H1 (cell line): ENCODE data around the gene MUC2. TPM values are rescaled to one million over a fixed set of nuclear protein-coding genes. Genes with fewer than 3 reads are reported as not detected.
A peak's percentile ranks its signal among the peaks of the same experiment; 100 is the strongest.

ENCODE experiments used
- CTCF ChIA-PET: fragments of 300-600 bp; sonication (Branson Sonifier 250); formaldehyde crosslinking; loops from one replicate; lab custom pipeline; 2021; ENCODE audit not compliant: partially characterized antibody; lab: Charles Lee
- POLR2A ChIA-PET: fragments of 300-600 bp; sonication (Branson Sonifier 250); formaldehyde crosslinking; loops from one replicate; lab custom pipeline; 2021; ENCODE audit warnings: inconsistent platforms; ENCODE audit not compliant: partially characterized antibody; lab: Charles Lee
- DNase-seq, 2 experiments: peaks; one replicate each; pipeline versions ENCODE4 v3.0.0 to v3.0.0-alpha.2; 2010 to 2022; ENCODE audit warnings: low spot score in 2 of 2, low read depth in 1 of 2, mixed read lengths in 1 of 2
- FAIRE-seq: peaks from 2 replicates; lab custom pipeline; 2011; peaks lifted over from hg19 to GRCh38; lab: Jason Lieb, UNC
- H2AFZ ChIP-seq: 2 replicates; pipeline ENCODE4 v1.8.1; 2012; ENCODE audit warnings: low read length, inconsistent platforms
- H2AK5ac ChIP-seq: 2 replicates; pipeline ENCODE4 v1.6.1; 2013; ENCODE audit warnings: low read depth, low read length
- H2BK120ac ChIP-seq: replicated peaks from 2 replicates; pipeline ENCODE3; 2013; ENCODE audit warnings: low read depth, low read length, inconsistent platforms
- H2BK12ac ChIP-seq: 2 replicates; pipeline ENCODE4 v1.6.1; 2013; ENCODE audit warnings: low read depth, low read length
- H2BK15ac ChIP-seq: 2 replicates; pipeline ENCODE4 v1.6.1; 2013; ENCODE audit warnings: low read length
- H2BK20ac ChIP-seq: 2 replicates; pipeline ENCODE4 v1.6.1; 2013; ENCODE audit warnings: low read length
- H2BK5ac ChIP-seq: 2 replicates; pipeline ENCODE4 v1.6.1; 2013; ENCODE audit warnings: low read depth, low read length
- H3K14ac ChIP-seq: 2 replicates; pipeline ENCODE4 v1.6.1; 2013; ENCODE audit warnings: inconsistent platforms; ENCODE audit not compliant: insufficient read length
- H3K18ac ChIP-seq: 2 replicates; pipeline ENCODE4 v1.6.1; 2013; ENCODE audit warnings: low read length; ENCODE audit errors: extremely low read depth
- H3K23ac ChIP-seq: 2 replicates; pipeline ENCODE4 v1.6.1; 2013; ENCODE audit warnings: inconsistent platforms; ENCODE audit not compliant: insufficient read length
- H3K23me2 ChIP-seq: 2 replicates; pipeline ENCODE4 v1.6.1; 2013; ENCODE audit warnings: low read depth, low read length
- H3K27ac ChIP-seq: 2 replicates; pipeline ENCODE4 v1.6.1; 2011; ENCODE audit warnings: low read depth, low read length, inconsistent platforms
- H3K27me3 ChIP-seq, 4 experiments: replicated peaks in 1 of 4; 1 replicate in 1 of 4; 2 replicates in 3 of 4; pipeline versions ENCODE4 v1.6.1 to v1.8.1; 2011 to 2013; ENCODE audit warnings: low read length in 3 of 4, mild to moderate bottlenecking in 3 of 4, inconsistent platforms in 2 of 4, mixed read lengths in 2 of 4, moderate library complexity in 1 of 4; ENCODE audit not compliant: control insufficient read depth in 3 of 4, insufficient read depth in 3 of 4; ENCODE audit errors: extremely low read depth in 1 of 4
- H3K36me3 ChIP-seq, 4 experiments: 2 replicates each; pipeline versions ENCODE4 v1.6.1 to v1.8.1; 2011 to 2013; ENCODE audit warnings: mild to moderate bottlenecking in 4 of 4, low read length in 3 of 4, moderate library complexity in 2 of 4, control low read depth in 1 of 4, inconsistent platforms in 1 of 4; ENCODE audit not compliant: insufficient read depth in 4 of 4, control insufficient read depth in 2 of 4
- H3K4ac ChIP-seq: replicated peaks from 2 replicates; pipeline ENCODE3; 2013; ENCODE audit warnings: low read length, low read depth, mixed read lengths, inconsistent platforms; ENCODE audit not compliant: insufficient read length
- H3K4me1 ChIP-seq, 4 experiments: replicated peaks in 1 of 4; 1 replicate in 1 of 4; 2 replicates in 3 of 4; pipeline versions ENCODE4 v1.6.1 to v1.8.1; 2011 to 2013; ENCODE audit warnings: low read length in 3 of 4, inconsistent platforms in 2 of 4, mixed read lengths in 1 of 4; ENCODE audit not compliant: insufficient read depth in 4 of 4, control insufficient read depth in 3 of 4
- H3K4me2 ChIP-seq, 2 experiments: 2 replicates each; pipeline versions ENCODE4 v1.6.1 to v1.8.1; 2011 to 2013; ENCODE audit warnings: low read depth in 2 of 2, low read length in 2 of 2, control low read depth in 1 of 2, inconsistent platforms in 1 of 2, mild to moderate bottlenecking in 1 of 2; ENCODE audit not compliant: insufficient read depth in 1 of 2
- H3K4me3 ChIP-seq, 4 experiments: fragments of 200-600, 300-600 bp in 1 of 4; sonication (generic), shearing (Covaris generic), sonication (Bioruptor Twin) in 1 of 4; 2 replicates each; pipeline versions ENCODE4 v1.5.1 to v1.8.1; 2011 to 2016; ENCODE audit warnings: low read length in 4 of 4, low read depth in 3 of 4, control low read depth in 2 of 4, inconsistent platforms in 2 of 4, mild to moderate bottlenecking in 2 of 4, mixed read lengths in 1 of 4, moderate library complexity in 1 of 4; ENCODE audit not compliant: insufficient read depth in 2 of 4; ENCODE audit errors: extremely low read depth in 1 of 4
- H3K56ac ChIP-seq: replicated peaks from 2 replicates; pipeline ENCODE3; 2013; ENCODE audit warnings: low read depth, mild to moderate bottlenecking, mixed read lengths, low read length, inconsistent platforms; ENCODE audit not compliant: insufficient read length
- H3K79me1 ChIP-seq: 2 replicates; pipeline ENCODE4 v1.6.1; 2013; ENCODE audit warnings: low read depth, low read length, control low read depth
- H3K79me2 ChIP-seq, 2 experiments: 2 replicates each; pipeline versions ENCODE4 v1.6.1 to v1.8.1; 2012 to 2013; ENCODE audit warnings: low read length in 2 of 2, mild to moderate bottlenecking in 2 of 2, inconsistent platforms in 1 of 2; ENCODE audit not compliant: insufficient read depth in 2 of 2, control insufficient read depth in 1 of 2
- H3K9ac ChIP-seq, 4 experiments: replicated peaks in 1 of 4; 1 replicate in 1 of 4; 2 replicates in 3 of 4; pipeline versions ENCODE4 v1.6.1 to v1.8.1; 2011 to 2013; ENCODE audit warnings: low read depth in 3 of 4, low read length in 3 of 4, control low read depth in 2 of 4, mild to moderate bottlenecking in 2 of 4, moderate library complexity in 2 of 4, inconsistent platforms in 1 of 4; ENCODE audit errors: extremely low read depth in 1 of 4
- H3K9me3 ChIP-seq, 2 experiments: 2 replicates each; pipeline versions ENCODE4 v1.6.1 to v1.8.1; 2012 to 2013; ENCODE audit warnings: mild to moderate bottlenecking in 2 of 2, moderate library complexity in 2 of 2, control low read depth in 1 of 2, inconsistent platforms in 1 of 2, low read depth in 1 of 2, low read length in 1 of 2, mixed read lengths in 1 of 2; ENCODE audit not compliant: insufficient read depth in 2 of 2
- H4K20me1 ChIP-seq, 2 experiments: replicated peaks in 1 of 2; 2 replicates each; pipeline versions ENCODE3 to v1.8.1; 2011 to 2013; ENCODE audit warnings: inconsistent platforms in 2 of 2, low read length in 2 of 2, mild to moderate bottlenecking in 1 of 2; ENCODE audit not compliant: insufficient read depth in 2 of 2, control insufficient read depth in 1 of 2
- H4K5ac ChIP-seq: 2 replicates; pipeline ENCODE4 v1.6.1; 2013; ENCODE audit warnings: low read length, low read depth, mixed read lengths, inconsistent platforms; ENCODE audit not compliant: insufficient read length
- H4K8ac ChIP-seq: 2 replicates; pipeline ENCODE4 v1.8.0; 2013; ENCODE audit warnings: mild to moderate bottlenecking, moderate library complexity, low read length, inconsistent platforms; ENCODE audit not compliant: insufficient read depth; ENCODE audit errors: extremely low read depth
- H4K91ac ChIP-seq: replicated peaks from 2 replicates; pipeline ENCODE3; 2013; ENCODE audit warnings: low read length, mixed read lengths, inconsistent platforms; ENCODE audit not compliant: insufficient read length
- CBX5 ChIP-seq: fragments of 300-800, 300-1000 bp; sonication (generic); IDR thresholded peaks from 2 replicates; pipeline ENCODE4 v1.7.1; 2016; ENCODE audit warnings: antibody characterized with exemption, low read length, low read depth
- EZH2 ChIP-seq: fragments of 200-600 bp; sonication (generic); IDR thresholded peaks from 2 replicates; pipeline ENCODE4 v1.7.1; 2012; ENCODE audit warnings: low read depth, mild to moderate bottlenecking, moderate library complexity, low read length, inconsistent platforms; ENCODE audit not compliant: severe bottlenecking
- GABPA ChIP-seq: IDR thresholded peaks from 2 replicates; pipeline ENCODE4 v1.6.1; 2011; ENCODE audit warnings: mild to moderate bottlenecking, low read length, moderate library complexity, borderline replicate concordance; ENCODE audit not compliant: insufficient read depth
- HDAC6 ChIP-seq: IDR thresholded peaks from one replicate; pipeline ENCODE4 v1.7.1; 2012; ENCODE audit warnings: low read depth, mild to moderate bottlenecking, inconsistent platforms, low read length, moderate library complexity
- TEAD4 ChIP-seq: IDR thresholded peaks from 2 replicates; pipeline ENCODE4 v1.6.1; 2012; ENCODE audit warnings: low read depth, low read length, inconsistent platforms, mixed read lengths
- WGBS, 2 experiments: shearing (Covaris generic) in 1 of 2; methylation state at CpG; one replicate each; pipeline versions ENCODE4 v1.1.6 to v1.1.7; 2013 to 2015; ENCODE audit warnings: low lambda C conversion rate in 2 of 2, mixed read lengths in 2 of 2, inconsistent platforms in 1 of 2, low coverage in 1 of 2, missing lambda C conversion rate in 1 of 2; ENCODE audit not compliant: insufficient replicate concordance in 2 of 2, insufficient coverage in 1 of 2, insufficient read length in 1 of 2; ENCODE audit errors: extremely low coverage in 1 of 2, missing lambda C conversion rate in 1 of 2; 5-methylcytosine and 5-hydroxymethylcytosine counted together
- polyA plus RNA-seq, 7 experiments: library from polyadenylated mRNA; depleted of rRNA in 3 of 7; stranded (reverse) in 5 of 7; unstranded in 2 of 7; fragments of >200 nt in 5 of 7; fragments of 200-250 nt in 2 of 7; gene quantifications; 1 replicate in 5 of 7; 2 replicates in 1 of 7; 4 replicates in 1 of 7; pipeline versions ENCODE4 v1.2.1 to v1.2.3, GENCODE V29; 2011 to 2013; ENCODE audit warnings: missing spikeins in 2 of 7, mixed read lengths in 2 of 7
- total RNA-seq: library from RNA; stranded (reverse); fragmentation: NEBNext Ultra II Directional; extraction: Animal tissue kit (Norgen Biotek cat#: 25700); gene quantifications from 2 replicates; pipeline ENCODE4 v1.2.1, GENCODE V29; 2021
- TF ChIP-seq, protein P1 (sequence below), 3 experiments: IDR thresholded peaks; 1 replicate in 2 of 3; 2 replicates in 1 of 3; pipeline versions ENCODE4 v1.5.1 to v1.6.1; 2011; ENCODE audit warnings: low read length in 3 of 3, mild to moderate bottlenecking in 3 of 3, inconsistent platforms in 2 of 3, low read depth in 1 of 3, moderate library complexity in 1 of 3; ENCODE audit not compliant: insufficient read depth in 1 of 3; ENCODE audit errors: control extremely low read depth in 1 of 3

Gene MUC2
- total and polyA plus RNA-seq, 2 of the 8 experiments (the other 6 are each of a cell fraction or from before 2014, with no cell fraction given) = not detected

DNA sequence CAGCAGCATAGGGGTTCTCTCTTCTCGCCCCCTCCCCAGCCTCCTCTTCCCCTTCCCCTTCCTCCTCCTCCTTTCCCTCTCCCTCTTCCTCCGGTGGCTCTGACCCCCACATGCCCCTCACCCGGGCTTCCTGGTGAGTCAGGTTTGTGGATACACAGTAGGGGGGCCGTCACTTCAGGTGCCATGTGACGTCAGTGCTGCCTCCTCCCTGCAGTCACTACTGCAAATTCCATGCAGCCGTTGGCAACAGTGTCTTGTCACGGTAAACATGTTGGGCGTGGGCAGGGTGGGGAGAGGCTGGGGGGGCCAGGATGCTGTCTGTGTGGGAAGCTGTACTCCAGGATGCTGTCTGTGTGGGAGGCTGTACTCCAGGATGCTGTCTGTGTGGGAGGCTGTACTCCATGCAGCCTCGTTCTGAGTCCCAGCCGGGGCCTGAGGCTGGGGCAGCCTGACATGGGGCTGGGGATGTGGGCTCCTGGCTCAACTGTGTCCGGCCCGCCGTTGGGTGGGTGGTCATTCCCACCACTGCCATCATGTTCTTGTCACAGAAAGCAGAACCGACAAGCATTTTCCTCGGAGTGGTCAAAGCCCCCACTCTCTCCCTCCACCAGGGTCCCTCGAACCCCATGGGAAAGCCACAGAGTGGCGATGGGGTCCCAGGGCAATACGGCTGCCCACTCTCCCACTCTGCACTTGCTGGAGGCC is 2.4 kb upstream of the MUC2 start:
- H3K23me2 ChIP-seq = peaks cover 6% of the 10 kb centered on the region; the same call in 1 of the 2 replicates
- peaks cover 0 to 3% (median 0%) of the 10 kb centered on the region in 4 experiments; a peak in 2 of 7 replicates for H3K4me1 ChIP-seq
- no peak overlapping the region for H2BK120ac ChIP-seq
- WGBS, 2 experiments = 92% methylated on average over 15 of the region's 18 CpGs; no CpG with 5 or more reads in 1 of the 2 experiments
- H4K8ac ChIP-seq = 0 out of 2 replicates have a peak overlapping the region, but pooled peaks have one; percentile 68
- no peak overlapping the region for H2BK15ac ChIP-seq
- H3K79me1 ChIP-seq = no peaks in the 10 kb centered on the region
- H2AK5ac ChIP-seq = no peak overlapping the region
- TF ChIP-seq EZH2 = no peak
- TF ChIP-seq CBX5 = no peak
- no peak for TF ChIP-seq HDAC6
- TF ChIP-seq, protein P1, sequence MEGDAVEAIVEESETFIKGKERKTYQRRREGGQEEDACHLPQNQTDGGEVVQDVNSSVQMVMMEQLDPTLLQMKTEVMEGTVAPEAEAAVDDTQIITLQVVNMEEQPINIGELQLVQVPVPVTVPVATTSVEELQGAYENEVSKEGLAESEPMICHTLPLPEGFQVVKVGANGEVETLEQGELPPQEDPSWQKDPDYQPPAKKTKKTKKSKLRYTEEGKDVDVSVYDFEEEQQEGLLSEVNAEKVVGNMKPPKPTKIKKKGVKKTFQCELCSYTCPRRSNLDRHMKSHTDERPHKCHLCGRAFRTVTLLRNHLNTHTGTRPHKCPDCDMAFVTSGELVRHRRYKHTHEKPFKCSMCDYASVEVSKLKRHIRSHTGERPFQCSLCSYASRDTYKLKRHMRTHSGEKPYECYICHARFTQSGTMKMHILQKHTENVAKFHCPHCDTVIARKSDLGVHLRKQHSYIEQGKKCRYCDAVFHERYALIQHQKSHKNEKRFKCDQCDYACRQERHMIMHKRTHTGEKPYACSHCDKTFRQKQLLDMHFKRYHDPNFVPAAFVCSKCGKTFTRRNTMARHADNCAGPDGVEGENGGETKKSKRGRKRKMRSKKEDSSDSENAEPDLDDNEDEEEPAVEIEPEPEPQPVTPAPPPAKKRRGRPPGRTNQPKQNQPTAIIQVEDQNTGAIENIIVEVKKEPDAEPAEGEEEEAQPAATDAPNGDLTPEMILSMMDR (IDR thresholded peaks at IDR 0.05; ENCODE audit: control extremely low read depth in 1 of 3, insufficient read depth in 1 of 3, low read depth in 1 of 3, low read length in 3 of 3) = no peak
- peak; percentile 59; the same call in 1 of the 2 replicates for TF ChIP-seq TEAD4
- TF ChIP-seq GABPA = no peak
- H4K91ac ChIP-seq = no peak overlapping the region
- peak in 1 of 2 experiments; percentile 39 for DNase-seq
- H3K14ac ChIP-seq = no peak overlapping the region
- no peak overlapping the region for H3K9ac ChIP-seq
- H3K36me3 ChIP-seq = no peaks in the 10 kb centered on the region
- CTCF ChIA-PET = interaction anchor here (1.4 kb wide), 1 partner anchor 19 kb away, joined by 3 read pairs; no protein-coding TSS in a partner anchor
- H2BK5ac ChIP-seq = no peak overlapping the region
- H3K18ac ChIP-seq = no peak overlapping the region
- POLR2A ChIA-PET = no interaction called here
- no peak overlapping the region for H3K27ac ChIP-seq
- H3K79me2 ChIP-seq = no peaks in the 10 kb centered on the region
- H3K4me2 ChIP-seq = no peak overlapping the region
- no peak overlapping the region for H2BK20ac ChIP-seq
- no peaks in the 10 kb centered on the region for H3K9me3 ChIP-seq
- no peak overlapping the region for H4K5ac ChIP-seq
- no peak overlapping the region for H3K4ac ChIP-seq
- H2AFZ ChIP-seq = no peak overlapping the region
- peaks cover 0 to 2% of the 10 kb centered on the region in 2 experiments for H4K20me1 ChIP-seq
- no peak for FAIRE-seq
- H2BK12ac ChIP-seq = no peak overlapping the region
- H3K23ac ChIP-seq = no peak overlapping the region
- no peak overlapping the region for H3K56ac ChIP-seq
- peaks cover 0 to 2% (median 0%) of the 10 kb centered on the region in 4 experiments; a peak in 1 of 7 replicates for H3K27me3 ChIP-seq
- H3K4me3 ChIP-seq = no peak overlapping the region
